Neuronal stem cell (in vitro differentiated cells): ENCODE measurements around the gene OPRL1.
"Not testable (repeated sequence)": the region's sequence is repeated elsewhere in the genome, so short reads cannot be mapped to it uniquely, and the experiment has no call there.

Experiments
- DNase-seq: peaks from one replicate; pipeline ENCODE4 v3.0.0-alpha.2; 2013; ENCODE audit warnings: low spot score
- H2AFZ ChIP-seq: one replicate; pipeline ENCODE4 v1.6.1; 2013; ENCODE audit warnings: mild to moderate bottlenecking, low read length, inconsistent platforms
- H2AK5ac ChIP-seq: 2 replicates; pipeline ENCODE4 v1.6.1; 2013; ENCODE audit warnings: low read depth, mild to moderate bottlenecking, inconsistent platforms, low read length, moderate library complexity, mixed read lengths
- H2BK120ac ChIP-seq: 2 replicates; pipeline ENCODE4 v1.6.1; 2013; ENCODE audit warnings: low read depth, mild to moderate bottlenecking, inconsistent platforms, low read length, moderate library complexity, mixed read lengths
- H2BK12ac ChIP-seq: one replicate; pipeline ENCODE4 v1.6.1; 2013; ENCODE audit warnings: low read length, inconsistent platforms
- H2BK15ac ChIP-seq: 2 replicates; pipeline ENCODE4 v1.6.1; 2013; ENCODE audit warnings: mild to moderate bottlenecking, low read length, inconsistent platforms, mixed read lengths
- H2BK5ac ChIP-seq: one replicate; pipeline ENCODE4 v1.6.1; 2013; ENCODE audit warnings: inconsistent platforms, mild to moderate bottlenecking, low read length, moderate library complexity
- H3K14ac ChIP-seq: one replicate; pipeline ENCODE4 v1.6.1; 2013; ENCODE audit warnings: low read length, inconsistent platforms
- H3K18ac ChIP-seq: 2 replicates; pipeline ENCODE4 v1.6.1; 2013; ENCODE audit warnings: low read length, inconsistent platforms
- H3K23ac ChIP-seq: 2 replicates; pipeline ENCODE4 v1.6.1; 2013; ENCODE audit warnings: low read depth, mild to moderate bottlenecking, mixed read lengths, low read length, inconsistent platforms; ENCODE audit not compliant: poor library complexity
- H3K27ac ChIP-seq: replicated peaks from 3 replicates; pipeline ENCODE4 v1.5.1; 2013; ENCODE audit warnings: low read length, inconsistent platforms
- H3K27me3 ChIP-seq, 3 experiments: 2 replicates each; pipeline ENCODE4 v1.6.1; 2013; ENCODE audit warnings: low read length in 3 of 3, mild to moderate bottlenecking in 2 of 3, inconsistent platforms in 1 of 3, low read depth in 1 of 3, mixed read lengths in 1 of 3, moderate library complexity in 1 of 3; ENCODE audit not compliant: control insufficient read depth in 3 of 3, insufficient read depth in 3 of 3
- H3K36me3 ChIP-seq, 2 donors: replicated peaks in 1 of 2; 2 replicates each; pipeline ENCODE4 v1.6.1; 2013; ENCODE audit warnings: low read length in 2 of 2; ENCODE audit not compliant: control insufficient read depth in 2 of 2, insufficient read depth in 2 of 2
- H3K4ac ChIP-seq: 2 replicates; pipeline ENCODE4 v1.6.1; 2013; ENCODE audit warnings: inconsistent platforms, mild to moderate bottlenecking, low read length, moderate library complexity
- H3K4me1 ChIP-seq, 2 donors: 1 replicate in 1 of 2; 2 replicates in 1 of 2; pipeline ENCODE4 v1.6.1; 2013; ENCODE audit warnings: low read length in 2 of 2, low read depth in 1 of 2; ENCODE audit not compliant: control insufficient read depth in 2 of 2, insufficient read depth in 1 of 2
- H3K4me2 ChIP-seq: one replicate; pipeline ENCODE4 v1.6.1; 2013; ENCODE audit warnings: mild to moderate bottlenecking, low read length, inconsistent platforms; ENCODE audit not compliant: insufficient read depth, poor library complexity, severe bottlenecking
- H3K4me3 ChIP-seq, 2 donors: 2 replicates each; pipeline ENCODE4 v1.5.1; 2013; ENCODE audit warnings: low read length in 2 of 2, mild to moderate bottlenecking in 2 of 2, inconsistent platforms in 1 of 2, moderate library complexity in 1 of 2
- H3K79me1 ChIP-seq: one replicate; pipeline ENCODE4 v1.6.1; 2013; ENCODE audit warnings: low read depth, mild to moderate bottlenecking, inconsistent platforms, low read length, moderate library complexity
- H3K9ac ChIP-seq: one replicate; pipeline ENCODE4 v1.6.1; 2013; ENCODE audit warnings: mild to moderate bottlenecking, low read depth, low read length, inconsistent platforms; ENCODE audit not compliant: poor library complexity
- H3K9me3 ChIP-seq, 2 donors: replicated peaks in 1 of 2; 2 replicates each; pipeline versions ENCODE3 to v1.6.1; 2013; ENCODE audit warnings: low read length in 2 of 2, mild to moderate bottlenecking in 2 of 2, inconsistent platforms in 1 of 2, low read depth in 1 of 2, mixed read lengths in 1 of 2, moderate library complexity in 1 of 2; ENCODE audit not compliant: control insufficient read depth in 2 of 2, insufficient read depth in 1 of 2
- H4K8ac ChIP-seq: one replicate; pipeline ENCODE4 v1.6.1; 2013; ENCODE audit warnings: low read depth, mild to moderate bottlenecking, inconsistent platforms, low read length, moderate library complexity
- H4K91ac ChIP-seq: one replicate; pipeline ENCODE4 v1.6.1; 2013; ENCODE audit warnings: low read length, low read depth, mild to moderate bottlenecking, inconsistent platforms; ENCODE audit not compliant: poor library complexity
- WGBS, 2 donors: extraction: QIAGEN DNeasy Blood & Tissue Kit; methylation state at CpG; one replicate each; pipeline ENCODE4 v1.1.7; 2013; ENCODE audit warnings: missing lambda C conversion rate in 2 of 2, mixed read lengths in 1 of 2; ENCODE audit not compliant: insufficient read length in 2 of 2, insufficient replicate concordance in 1 of 2; ENCODE audit errors: extremely low coverage in 2 of 2; 5-methylcytosine and 5-hydroxymethylcytosine counted together

The OPRL1 gene

GRCh38 chr20:64116541-64117431, 36.9 kb downstream of the OPRL1 start:
- no peaks in the 10 kb centered on the region for H3K36me3 ChIP-seq
- H4K91ac ChIP-seq, result no peak overlapping the region
- no peak overlapping the region for H4K8ac ChIP-seq
- H2BK12ac ChIP-seq, result no peak overlapping the region
- no peak overlapping the region for H2BK15ac ChIP-seq
- no peak overlapping the region for H2BK120ac ChIP-seq
- no peak overlapping the region for H3K18ac ChIP-seq
- no peaks in the 10 kb centered on the region for H3K9me3 ChIP-seq
- H3K4me2 ChIP-seq, result no peak overlapping the region
- no peak overlapping the region for H2BK5ac ChIP-seq
- no peak for DNase-seq
- no peak overlapping the region for H2AFZ ChIP-seq
- no peak overlapping the region for H3K27ac ChIP-seq
- H3K4me3 ChIP-seq, result no peak overlapping the region
- H3K27me3 ChIP-seq, result peaks cover 0 to 38% (median 0%) of the 10 kb centered on the region in 3 experiments
- no peak overlapping the region for H3K4ac ChIP-seq
- peaks cover 4% of the 10 kb centered on the region in 2 donors for H3K4me1 ChIP-seq
- H3K9ac ChIP-seq, result no peak overlapping the region
- H3K23ac ChIP-seq, result no peak overlapping the region
- H3K79me1 ChIP-seq, result peaks cover 3% of the 10 kb centered on the region
- H2AK5ac ChIP-seq, result peak overlapping the region; percentile 70
- no CpG with 5 or more reads among the region's 17 CpGs for WGBS, 2 donors
- no peak overlapping the region for H3K14ac ChIP-seq

GRCh38 chr20:64117432-64117777, 37.5 kb downstream of the OPRL1 start:
- not testable (repeated sequence) for H3K4me1 ChIP-seq, H3K14ac ChIP-seq, H3K36me3 ChIP-seq, H4K91ac ChIP-seq, DNase-seq, H3K23ac ChIP-seq, H2BK120ac ChIP-seq, H2AFZ ChIP-seq, H3K9me3 ChIP-seq, H4K8ac ChIP-seq, H3K18ac ChIP-seq, H2BK15ac ChIP-seq, H3K9ac ChIP-seq, H2BK5ac ChIP-seq, H2AK5ac ChIP-seq, H3K4ac ChIP-seq, H3K79me1 ChIP-seq, H2BK12ac ChIP-seq, H3K27ac ChIP-seq, H3K4me3 ChIP-seq, H3K4me2 ChIP-seq
- peaks cover 0 to 31% (median 0%) of the 10 kb centered on the region in 3 experiments for H3K27me3 ChIP-seq
- WGBS, 2 donors, result no CpG with 5 or more reads among the region's 6 CpGs

- H2BK15ac ChIP-seq, result no peak overlapping the region
- H4K8ac ChIP-seq, result no peak overlapping the region
- no peak overlapping the region for H4K91ac ChIP-seq
- no peak overlapping the region for H3K18ac ChIP-seq
- no peak overlapping the region for H2AFZ ChIP-seq
- peaks cover 4% of the 10 kb centered on the region in 2 donors for H3K4me1 ChIP-seq
- H2BK120ac ChIP-seq, result no peak overlapping the region
- H3K4ac ChIP-seq, result no peak overlapping the region
- DNase-seq, result no peak
- peaks cover 0 to 13% (median 0%) of the 10 kb centered on the region in 3 experiments for H3K27me3 ChIP-seq
- no peak overlapping the region for H3K23ac ChIP-seq
- H3K14ac ChIP-seq, result no peak overlapping the region
- no peak overlapping the region for H3K9ac ChIP-seq
- no peak overlapping the region for H2BK12ac ChIP-seq
- no peak overlapping the region for H3K27ac ChIP-seq
- H3K36me3 ChIP-seq, result no peaks in the 10 kb centered on the region
- H2BK5ac ChIP-seq, result no peak overlapping the region
- WGBS, 2 donors, result no CpG with 5 or more reads among the region's 8 CpGs
- no peaks in the 10 kb centered on the region for H3K9me3 ChIP-seq
- no peak overlapping the region for H3K4me3 ChIP-seq
- H2AK5ac ChIP-seq, result no peak overlapping the region
- no peak overlapping the region for H3K4me2 ChIP-seq
- H3K79me1 ChIP-seq, result no peaks in the 10 kb centered on the region
These were observed 39.4 kb downstream of the OPRL1 start for GRCh38 chr20:64119301-64119680.

- Histone ChIP-seq H2BK15ac (no peak overlapping the region), H3K9me3 (no peaks in the 10 kb centered on the region), H3K4me2 (peak overlapping the region; percentile 13), H3K9ac (no peak overlapping the region), H2BK120ac (no peak overlapping the region), H3K4me3 (no peak overlapping the region), H3K14ac (no peak overlapping the region), H3K27ac (no peak overlapping the region), H3K18ac (peak overlapping the region; percentile 66), H3K79me1 (no peaks in the 10 kb centered on the region), H4K91ac (no peak overlapping the region), H3K4ac (no peak overlapping the region), H3K23ac (no peak overlapping the region), H2BK5ac (no peak overlapping the region), H3K4me1 (peaks cover 4% of the 10 kb centered on the region in 2 donors), H2AFZ (peak overlapping the region; percentile 81), H3K36me3 (no peaks in the 10 kb centered on the region), H3K27me3 (peaks cover 0 to 9% (median 0%) of the 10 kb centered on the region in 3 experiments), H2BK12ac (no peak overlapping the region), H4K8ac (no peak overlapping the region), H2AK5ac (no peak overlapping the region)
- WGBS, 2 donors, result no CpG with 5 or more reads among the region's 14 CpGs
- no peak for DNase-seq
These were observed 39.9 kb downstream of the OPRL1 start for GRCh38 chr20:64119681-64120341.
